Natural killer cell treated with Interleukin-12 subunit alpha and Interleukin-12 subunit beta and Interleukin-15 and Interleukin-18, amount 100 ng/mL, for 72 hours (primary cell): ENCODE measurements around the gene TANGO2. TPM values are rescaled to one million over a fixed set of nuclear protein-coding genes. Genes with fewer than 3 reads are reported as not detected.

Experiments
- ATAC-seq, 2 donors: fragments of 150-1000 bp; cut with Tn5 transposase in 1 of 2; sonication (Bioruptor Pico), chemical (Tn5 transposase) in 1 of 2; 2 replicates each; pipeline ENCODE4 v1.10.0; 2021
- DNase-seq: peaks from one replicate; pipeline ENCODE4 v3.0.0; 2022; ENCODE audit warnings: low spot score
- H3K27ac Mint-ChIP-seq, 2 donors: 1 replicate in 1 of 2; 2 replicates in 1 of 2; pipeline ENCODE4 v1.8.0; 2022; ENCODE audit warnings: mixed read lengths in 2 of 2, mild to moderate bottlenecking in 1 of 2, moderate library complexity in 1 of 2
- H3K27me3 Mint-ChIP-seq, 2 donors: 1 replicate in 1 of 2; 2 replicates in 1 of 2; pipeline ENCODE4 v1.8.0; 2022; ENCODE audit warnings: mixed read lengths in 2 of 2
- H3K36me3 Mint-ChIP-seq: one replicate; pipeline ENCODE4 v1.8.0; 2022; ENCODE audit warnings: mixed read lengths
- H3K4me1 Mint-ChIP-seq, 2 donors: 1 replicate in 1 of 2; 2 replicates in 1 of 2; pipeline ENCODE4 v1.8.0; 2022; ENCODE audit warnings: low read depth in 2 of 2, mixed read lengths in 2 of 2, mild to moderate bottlenecking in 1 of 2
- H3K4me3 Mint-ChIP-seq: one replicate; pipeline ENCODE4 v1.8.0; 2022; ENCODE audit warnings: mixed read lengths
- H3K9me3 Mint-ChIP-seq: 2 replicates; pipeline ENCODE4 v1.8.0; 2022; ENCODE audit warnings: mixed read lengths
- total RNA-seq, 2 donors: library from RNA; stranded (reverse); gene quantifications; one replicate each; pipeline ENCODE4 v1.2.3, GENCODE V29; 2022

Gene TANGO2
- total RNA-seq, 2 donors from 2014 or later = 50.5 to 61.6 TPM

DNA sequence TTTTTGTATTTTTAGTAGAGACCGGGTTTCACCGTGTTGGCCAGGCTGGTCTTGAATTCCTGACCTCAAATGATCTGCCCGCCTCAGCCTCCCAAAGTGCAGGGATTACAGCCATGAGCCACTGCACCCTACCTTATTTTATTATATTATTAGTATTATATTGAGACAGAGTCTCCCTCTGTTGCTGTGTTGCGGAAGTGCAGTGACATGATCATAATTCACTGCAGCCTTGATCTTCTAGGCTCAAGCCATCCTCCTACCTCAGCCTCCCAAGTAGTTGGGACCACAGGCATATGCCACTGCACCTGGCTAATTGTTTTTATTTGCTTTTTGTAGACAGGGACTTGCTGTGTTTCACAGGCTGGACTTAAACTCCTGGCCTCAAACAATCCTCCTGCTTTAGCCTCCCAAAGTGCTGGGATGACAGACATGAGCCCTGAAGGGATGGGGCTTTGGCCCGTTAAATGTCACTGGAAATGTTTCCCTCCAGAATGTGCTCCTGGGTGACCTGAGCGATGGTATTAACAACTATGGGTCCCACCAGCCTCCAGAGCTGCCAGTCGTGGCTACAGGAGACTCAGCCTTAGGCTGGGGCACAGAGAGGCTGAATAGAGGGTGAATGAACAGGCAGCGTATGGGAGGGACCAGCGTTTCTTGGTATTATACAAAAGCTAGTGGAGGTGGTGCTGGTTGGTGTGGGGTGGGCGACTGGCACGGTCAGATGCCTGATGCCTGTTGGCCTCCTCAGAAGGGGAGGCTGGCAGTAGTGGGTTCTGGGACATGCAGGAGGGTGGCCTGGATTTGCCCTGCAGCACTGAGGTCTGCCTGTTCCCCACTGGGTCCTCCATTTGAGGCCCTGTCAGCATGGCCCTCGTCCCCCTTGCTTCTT, 7.3 kb downstream of the TANGO2 start:
- no peak overlapping the region for H3K4me3 Mint-ChIP-seq
- ATAC-seq (no peak), DNase-seq (no peak)
- no peaks in the 10 kb centered on the region for H3K27me3 Mint-ChIP-seq
- no peaks in the 10 kb centered on the region for H3K9me3 Mint-ChIP-seq
- peaks cover 17 to 32% of the 10 kb centered on the region in 2 donors for H3K4me1 Mint-ChIP-seq
- no peak overlapping the region for H3K27ac Mint-ChIP-seq
- no peaks in the 10 kb centered on the region for H3K36me3 Mint-ChIP-seq

DNA sequence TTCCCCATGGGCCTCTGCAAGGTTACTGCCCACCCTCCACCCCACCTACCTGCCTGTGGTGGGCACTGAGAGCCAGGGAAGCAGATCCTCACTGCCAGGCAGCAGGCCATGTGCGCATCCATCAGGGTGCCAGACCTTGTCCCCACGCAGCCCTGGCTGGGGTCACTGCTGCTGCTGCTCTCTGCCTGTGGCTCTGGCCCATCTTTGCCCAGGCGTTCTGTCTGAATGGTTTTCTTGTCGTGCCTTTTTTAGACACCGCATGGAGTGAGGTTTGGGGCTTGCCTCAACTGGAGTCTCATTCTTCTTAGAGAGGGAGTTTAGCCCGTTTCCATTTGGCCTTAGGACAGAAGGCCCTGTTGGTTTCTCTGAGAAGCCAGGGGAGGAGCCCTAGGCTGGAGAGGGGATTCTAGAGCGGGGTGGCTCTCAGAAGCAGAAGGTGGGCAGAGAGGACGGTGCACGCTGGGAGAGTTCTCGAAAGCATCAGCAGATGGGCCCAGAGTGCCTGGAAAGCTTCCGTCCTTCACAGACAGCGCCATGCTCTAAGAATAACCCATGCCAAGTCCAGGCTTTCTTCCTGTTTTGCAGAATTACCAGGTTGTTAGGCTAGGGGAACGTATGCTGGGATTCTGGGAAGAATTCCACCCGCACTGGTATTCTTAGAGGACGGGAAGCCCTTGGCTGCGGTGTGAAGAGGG, 8.1 kb downstream of the TANGO2 start:
- no peaks in the 10 kb centered on the region for H3K36me3 Mint-ChIP-seq
- DNase-seq (no peak), ATAC-seq (no peak)
- no peaks in the 10 kb centered on the region for H3K9me3 Mint-ChIP-seq
- peaks cover 14 to 30% of the 10 kb centered on the region in 2 donors for H3K4me1 Mint-ChIP-seq
- no peaks in the 10 kb centered on the region for H3K27me3 Mint-ChIP-seq
- H3K4me3 Mint-ChIP-seq = no peak overlapping the region
- no peak overlapping the region for H3K27ac Mint-ChIP-seq

DNA sequence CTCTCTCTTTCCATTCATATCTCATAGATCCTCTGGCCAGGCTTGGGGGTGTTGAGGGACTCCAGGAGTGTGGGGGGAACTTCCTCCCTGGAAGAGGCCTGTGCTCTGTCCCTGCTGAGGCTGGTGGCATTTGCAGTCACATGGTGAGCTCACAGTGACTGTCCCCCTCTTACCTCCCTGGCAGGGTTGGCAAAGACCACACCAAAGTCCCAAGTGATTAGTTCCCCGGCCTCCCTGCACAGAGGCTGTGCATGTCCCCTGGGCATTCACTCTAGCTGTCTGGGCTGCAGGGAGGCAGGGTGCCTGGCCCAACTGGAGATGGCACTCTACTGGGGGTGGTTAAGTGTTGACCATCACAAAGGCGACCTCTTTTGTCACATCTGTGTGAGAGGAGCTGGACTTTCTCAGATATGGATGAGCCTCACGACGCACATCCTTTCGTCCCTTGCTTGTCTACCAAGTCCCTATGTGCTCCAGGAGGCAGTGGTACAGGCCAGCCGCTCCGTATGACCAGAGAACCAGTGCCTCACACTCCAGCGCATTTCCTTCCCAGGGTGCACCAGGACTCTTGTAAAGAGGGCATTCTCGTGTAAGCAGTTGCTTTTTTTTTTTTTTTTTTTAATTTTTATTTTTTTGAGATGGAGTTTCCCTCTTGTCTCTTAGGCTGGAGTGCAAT, 8.8 kb downstream of the TANGO2 start:
- ATAC-seq (no peak), DNase-seq (no peak)
- H3K4me3 Mint-ChIP-seq = no peak overlapping the region
- H3K9me3 Mint-ChIP-seq = no peaks in the 10 kb centered on the region
- H3K36me3 Mint-ChIP-seq = no peaks in the 10 kb centered on the region
- no peaks in the 10 kb centered on the region for H3K27me3 Mint-ChIP-seq
- H3K4me1 Mint-ChIP-seq = peaks cover 18 to 34% of the 10 kb centered on the region in 2 donors
- no peak overlapping the region for H3K27ac Mint-ChIP-seq

DNA sequence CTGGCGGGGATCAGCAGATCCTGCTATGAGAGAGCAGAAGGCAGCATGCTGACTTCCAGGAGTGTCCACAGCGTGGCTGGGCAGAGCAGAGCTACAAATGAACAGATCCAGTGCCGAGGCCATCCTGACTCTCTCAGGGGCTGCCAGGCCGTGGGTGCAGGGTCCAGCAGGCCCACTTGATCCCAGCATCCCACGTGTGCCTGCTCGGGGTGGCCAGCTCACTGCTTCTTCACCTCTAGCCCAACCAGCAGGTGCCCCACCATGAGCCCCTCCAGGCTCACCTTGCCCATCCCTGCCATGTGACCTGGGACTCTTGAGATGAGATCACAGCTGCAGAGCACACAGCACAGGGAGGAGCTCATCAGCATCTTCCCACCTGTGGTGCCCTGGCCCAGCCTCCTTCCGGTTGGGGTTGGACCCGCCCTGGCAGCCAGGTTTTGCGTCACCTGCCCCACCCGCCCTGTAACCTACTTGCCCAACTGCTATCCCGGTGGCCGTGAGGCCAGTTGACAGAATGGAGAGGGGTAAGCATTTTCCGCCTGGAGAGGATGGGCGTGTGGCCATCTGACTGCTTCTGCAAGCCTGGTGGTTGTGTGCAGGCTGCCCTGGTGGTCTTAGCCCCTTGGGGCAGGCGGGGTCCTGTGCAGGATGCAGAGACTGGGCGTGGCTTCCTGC, 11.0 kb downstream of the TANGO2 start:
- no peak for DNase-seq
- Mint-ChIP-seq H3K4me1 (peaks cover 22 to 37% of the 10 kb centered on the region in 2 donors), H3K4me3 (no peak overlapping the region), H3K27ac (no peak overlapping the region), H3K27me3 (no peaks in the 10 kb centered on the region), H3K36me3 (no peaks in the 10 kb centered on the region), H3K9me3 (no peaks in the 10 kb centered on the region)
- ATAC-seq = peak in 1 of 2 donors; percentile 33

DNA sequence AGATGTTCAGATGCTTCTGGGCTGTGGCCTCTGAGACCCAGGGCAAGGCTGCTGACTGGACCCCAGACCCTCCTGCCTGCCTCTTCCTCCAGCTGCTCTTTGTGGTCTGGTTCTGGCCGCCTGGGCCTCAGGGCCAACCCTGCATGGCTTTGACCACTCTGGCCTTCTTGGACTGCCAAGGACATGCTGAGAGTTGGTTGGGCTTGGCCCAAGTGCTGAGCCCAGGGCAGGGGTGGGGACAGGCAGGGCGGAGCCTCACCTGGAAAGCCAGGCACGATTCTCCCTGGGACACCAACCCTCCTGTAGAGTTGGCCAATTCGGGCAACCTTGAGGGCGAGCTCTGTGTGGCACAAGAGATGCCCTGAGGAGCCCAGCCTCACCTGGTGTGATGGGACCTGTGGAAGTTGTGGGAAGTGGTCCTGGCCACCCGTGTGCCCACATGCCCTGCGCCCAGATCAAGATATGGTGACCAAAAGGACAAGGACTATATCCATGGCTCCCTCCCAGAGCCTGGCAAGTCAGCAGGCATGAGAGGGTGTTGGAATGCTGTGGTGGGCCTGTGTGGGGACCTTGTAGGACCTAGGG, 11.6 kb downstream of the TANGO2 start:
- Mint-ChIP-seq H3K36me3 (no peaks in the 10 kb centered on the region), H3K27me3 (no peaks in the 10 kb centered on the region), H3K4me3 (no peak overlapping the region), H3K4me1 (peaks cover 27 to 35% of the 10 kb centered on the region in 2 donors), H3K27ac (no peak overlapping the region), H3K9me3 (no peaks in the 10 kb centered on the region)
- ATAC-seq = peak in 1 of 2 donors; percentile 13
- no peak for DNase-seq

DNA sequence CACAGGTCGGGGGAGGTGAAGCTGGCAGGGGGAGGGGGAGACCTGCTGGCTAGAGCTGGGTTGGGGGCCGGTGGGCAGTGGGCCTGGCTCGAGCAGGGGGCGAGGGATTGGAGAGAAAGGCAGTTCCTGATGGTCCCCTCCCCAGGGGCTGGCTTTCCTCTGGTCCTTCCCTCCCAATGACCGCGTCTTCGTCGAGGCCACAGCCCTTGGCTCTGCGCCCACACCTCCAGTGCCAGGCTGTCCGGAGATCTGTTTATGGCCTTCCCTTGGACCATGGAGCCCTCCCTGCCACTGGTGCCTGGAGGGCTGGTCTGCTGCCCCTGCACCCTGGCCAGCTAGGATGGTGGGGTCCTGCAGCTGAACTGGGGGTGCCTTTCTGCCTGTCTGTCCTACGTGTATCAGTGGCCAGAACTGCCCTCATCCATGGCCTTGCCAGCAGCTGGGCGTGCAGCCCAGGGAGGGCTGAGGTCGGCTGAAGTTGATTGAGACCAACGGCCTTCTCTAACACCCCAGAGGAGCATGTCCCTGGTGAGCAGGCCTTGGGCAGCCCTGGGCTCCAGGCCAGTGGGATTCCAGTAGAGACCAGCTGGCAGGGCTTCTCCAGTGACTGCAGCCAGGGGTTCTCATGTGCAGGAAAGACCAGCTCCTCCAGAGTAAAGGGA, 12.3 kb downstream of the TANGO2 start:
- Mint-ChIP-seq H3K27me3 (no peaks in the 10 kb centered on the region), H3K4me3 (no peak overlapping the region), H3K4me1 (peaks cover 30 to 35% of the 10 kb centered on the region in 2 donors), H3K9me3 (no peaks in the 10 kb centered on the region), H3K27ac (no peak overlapping the region), H3K36me3 (no peaks in the 10 kb centered on the region)
- DNase-seq = no peak
- no peak for ATAC-seq

DNA sequence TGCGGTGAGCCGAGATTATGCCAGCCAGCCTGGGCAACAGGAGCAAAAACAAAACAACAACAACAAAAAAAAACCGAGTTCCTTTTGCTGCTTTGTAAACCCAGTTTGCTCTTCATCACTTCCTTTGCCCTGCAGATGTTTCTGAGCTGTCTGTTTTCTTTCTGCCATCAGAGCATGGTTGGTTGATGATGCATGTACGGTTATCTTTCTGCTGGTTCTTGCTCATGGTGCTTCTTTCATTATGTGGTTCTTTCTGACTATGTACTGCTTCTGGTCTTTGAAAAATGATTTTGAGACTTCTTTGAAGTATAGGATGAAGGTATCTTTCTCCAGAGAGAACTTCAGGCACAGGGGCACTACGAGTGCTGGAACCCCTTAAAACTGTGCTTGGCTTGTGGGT, 13.2 kb downstream of the TANGO2 start:
- Mint-ChIP-seq H3K36me3 (no peaks in the 10 kb centered on the region), H3K27me3 (no peaks in the 10 kb centered on the region), H3K9me3 (no peaks in the 10 kb centered on the region), H3K27ac (no peak overlapping the region), H3K4me3 (no peak overlapping the region), H3K4me1 (peaks cover 30 to 32% of the 10 kb centered on the region in 2 donors)
- DNase-seq (no peak), ATAC-seq (no peak)

DNA sequence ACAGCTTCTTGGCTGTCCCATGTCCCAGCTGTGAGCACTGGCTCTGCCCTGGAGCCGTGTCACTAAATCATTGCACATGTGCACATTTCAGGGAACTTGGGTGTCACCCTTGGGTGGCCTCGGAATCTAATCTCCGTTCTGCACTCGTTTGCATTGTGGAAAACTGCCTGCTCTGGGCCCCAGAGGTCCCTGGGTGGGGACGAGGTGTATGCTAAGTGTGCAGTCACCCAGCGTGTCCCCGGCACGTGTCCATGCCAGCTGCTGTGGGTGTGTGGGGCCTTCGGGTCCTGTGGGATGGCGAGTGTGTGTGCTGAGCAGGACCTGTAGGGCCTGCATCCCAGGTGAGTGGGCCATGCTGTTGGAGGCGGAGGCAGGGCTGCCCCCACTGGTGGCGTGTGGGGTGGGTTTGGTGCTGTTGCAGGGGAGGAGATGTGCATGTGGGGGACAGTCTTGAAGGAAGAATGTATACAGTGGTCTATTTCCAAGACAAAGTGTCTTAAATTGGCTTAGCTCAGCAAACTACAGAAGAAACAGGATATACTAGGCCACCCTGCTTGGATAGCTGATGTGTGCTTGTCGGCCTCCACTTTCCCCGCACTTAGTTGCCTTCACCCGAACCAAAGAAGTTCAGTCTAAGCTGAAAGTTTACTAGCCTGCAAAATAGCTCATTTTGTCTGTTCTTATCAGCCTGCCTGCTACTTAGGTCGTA, 14.6 kb downstream of the TANGO2 start:
- Mint-ChIP-seq H3K4me1 (peaks cover 30 to 32% of the 10 kb centered on the region in 2 donors), H3K9me3 (no peaks in the 10 kb centered on the region), H3K36me3 (no peaks in the 10 kb centered on the region), H3K27ac (no peak overlapping the region), H3K4me3 (no peak overlapping the region), H3K27me3 (no peaks in the 10 kb centered on the region)
- DNase-seq (no peak), ATAC-seq (no peak)

DNA sequence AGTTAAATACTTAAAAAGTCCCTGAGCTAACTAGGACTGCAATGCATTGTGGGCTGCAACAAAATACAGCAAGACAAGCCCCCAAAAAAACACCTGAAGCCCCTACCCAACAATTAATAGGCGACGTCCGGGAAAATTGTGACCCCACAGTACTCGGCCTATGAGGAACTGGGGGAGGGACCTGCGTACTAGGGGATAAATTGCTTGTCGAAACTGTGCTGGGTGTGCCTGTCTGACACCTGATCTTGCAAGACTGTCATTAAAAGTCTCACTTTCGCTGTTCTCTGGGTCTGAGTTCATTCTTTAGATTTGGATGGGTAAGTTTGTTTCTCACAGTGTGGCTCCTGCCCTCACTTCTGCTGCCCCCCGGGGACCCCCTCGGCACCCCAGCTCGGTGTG, 15.2 kb downstream of the TANGO2 start:
- H3K9me3 Mint-ChIP-seq = no peaks in the 10 kb centered on the region
- no peaks in the 10 kb centered on the region for H3K36me3 Mint-ChIP-seq
- H3K27ac Mint-ChIP-seq = no peak overlapping the region
- ATAC-seq (no peak), DNase-seq (no peak)
- H3K4me3 Mint-ChIP-seq = no peak overlapping the region
- H3K4me1 Mint-ChIP-seq = peaks cover 30 to 32% of the 10 kb centered on the region in 2 donors
- no peaks in the 10 kb centered on the region for H3K27me3 Mint-ChIP-seq

DNA sequence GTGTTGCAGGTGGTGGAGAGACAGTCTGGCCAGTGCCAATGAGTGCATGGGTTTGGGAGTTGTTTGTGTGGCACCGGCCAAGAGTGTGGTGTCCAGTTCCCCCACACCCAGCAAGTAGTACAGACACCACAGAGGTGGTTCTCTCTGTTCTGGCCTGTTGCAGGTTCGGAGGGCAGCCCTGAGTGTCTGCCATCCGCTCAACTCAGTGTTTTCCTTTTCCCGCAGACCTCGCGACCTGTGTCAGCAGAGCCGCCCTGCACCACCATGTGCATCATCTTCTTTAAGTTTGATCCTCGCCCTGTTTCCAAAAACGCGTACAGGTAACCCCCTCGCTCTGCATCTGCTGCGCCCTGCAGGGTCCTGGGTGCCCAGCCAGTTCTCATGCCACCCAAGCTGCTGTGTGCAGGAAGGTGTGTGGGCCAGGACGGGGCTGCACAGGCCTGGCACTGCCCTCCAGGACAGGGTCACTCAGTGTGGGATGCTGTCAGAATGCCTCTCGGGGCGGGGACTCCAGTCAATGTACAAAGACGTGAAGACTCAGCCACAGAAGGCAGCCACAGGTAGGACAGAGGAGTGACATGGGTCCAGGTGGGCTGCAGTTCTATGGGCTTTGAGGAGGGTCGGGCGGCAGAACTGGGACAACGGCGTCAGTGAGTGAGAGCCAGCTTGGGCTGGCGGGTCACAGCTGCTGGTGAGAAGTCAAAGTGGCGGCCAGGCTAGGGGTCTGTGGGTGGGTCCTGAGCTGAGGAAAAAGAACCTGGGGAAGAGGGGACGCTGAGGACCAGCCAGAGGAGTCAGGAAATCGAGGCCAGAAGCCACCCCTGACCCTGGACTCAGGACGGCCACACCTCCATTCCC, 15.9 kb downstream of the TANGO2 start:
- peak overlapping the region in 1 of 2 donors; percentile 56 for H3K27ac Mint-ChIP-seq
- no peaks in the 10 kb centered on the region for H3K27me3 Mint-ChIP-seq
- H3K4me3 Mint-ChIP-seq = no peak overlapping the region
- H3K36me3 Mint-ChIP-seq = no peaks in the 10 kb centered on the region
- peaks cover 25% of the 10 kb centered on the region in 2 donors for H3K4me1 Mint-ChIP-seq
- DNase-seq (no peak), ATAC-seq (no peak)
- H3K9me3 Mint-ChIP-seq = no peaks in the 10 kb centered on the region

DNA sequence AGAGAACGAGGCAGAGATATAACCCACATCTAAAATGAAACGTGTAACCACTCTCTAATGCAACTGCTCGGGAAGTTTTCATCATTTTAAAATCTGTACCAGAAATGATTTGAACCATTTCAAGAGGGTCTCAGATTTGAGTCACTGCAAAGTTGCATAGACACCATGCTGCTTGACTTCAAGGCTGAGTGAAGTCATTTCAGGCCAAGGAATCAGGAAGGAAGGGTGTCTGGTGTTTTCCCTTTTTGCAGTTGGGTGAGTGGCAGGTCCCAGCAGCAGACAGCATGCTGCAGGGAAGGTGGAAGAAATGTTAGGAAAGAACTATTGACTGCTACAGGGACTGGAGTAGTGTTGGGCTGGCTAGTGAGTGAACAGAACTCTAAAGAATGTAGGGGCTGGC, 16.5 kb downstream of the TANGO2 start:
- no peaks in the 10 kb centered on the region for H3K36me3 Mint-ChIP-seq
- ATAC-seq (peak in 1 of 2 donors; percentile 31), DNase-seq (no peak)
- no peak overlapping the region for H3K4me3 Mint-ChIP-seq
- H3K9me3 Mint-ChIP-seq = no peaks in the 10 kb centered on the region
- H3K27me3 Mint-ChIP-seq = no peaks in the 10 kb centered on the region
- H3K4me1 Mint-ChIP-seq = peaks cover 21 to 23% of the 10 kb centered on the region in 2 donors
- H3K27ac Mint-ChIP-seq = peak overlapping the region in 1 of 2 donors; percentile 56

DNA sequence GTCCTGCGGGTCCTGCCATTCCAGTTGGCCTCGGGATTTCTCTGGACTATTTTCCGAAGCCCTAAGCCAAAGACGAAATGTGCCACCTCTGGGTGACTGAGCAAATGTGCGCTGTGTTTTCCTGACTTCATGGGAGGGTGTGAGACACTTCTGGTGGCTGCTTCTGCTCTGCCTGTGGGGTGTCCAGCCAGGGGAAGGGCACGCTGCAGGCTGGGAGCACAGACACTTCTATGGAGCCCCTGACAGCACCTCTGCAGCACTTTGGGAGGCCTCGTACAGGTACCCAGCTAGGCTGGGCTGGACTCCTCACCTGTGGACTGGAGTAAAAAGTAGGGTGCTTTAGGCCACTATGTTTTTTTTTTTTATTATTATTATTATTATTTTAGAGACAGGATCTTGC, 17.7 kb downstream of the TANGO2 start:
- no peaks in the 10 kb centered on the region for H3K27me3 Mint-ChIP-seq
- no peaks in the 10 kb centered on the region for H3K36me3 Mint-ChIP-seq
- H3K9me3 Mint-ChIP-seq = no peaks in the 10 kb centered on the region
- ATAC-seq (no peak), DNase-seq (no peak)
- H3K27ac Mint-ChIP-seq = no peak overlapping the region
- peaks cover 21 to 23% of the 10 kb centered on the region in 2 donors for H3K4me1 Mint-ChIP-seq
- H3K4me3 Mint-ChIP-seq = no peak overlapping the region
